K562 (cell line): ENCODE data around the gene BBC3. TPM values are rescaled to one million over a fixed set of nuclear protein-coding genes. Genes with fewer than 3 reads are reported as not detected.
A peak's percentile ranks its signal among the peaks of the same experiment; 100 is the strongest.

Source experiments
- CSDE1 ChIP-seq, 2 experiments: fragments of 450-650 bp; IDR thresholded peaks; 2 replicates each; pipeline ENCODE4 v1.6.1; 2016; ENCODE audit warnings: mild to moderate bottlenecking in 1 of 2
- ELF1 ChIP-seq: fragments of 200-800 bp; sonication (Bioruptor generic); IDR thresholded peaks from 2 replicates; pipeline ENCODE4 v1.6.1; 2016; ENCODE audit warnings: missing genetic modification characterization, missing compliant biosample characterization
- MAFK ChIP-seq: IDR thresholded peaks from 2 replicates; pipeline ENCODE4 v1.6.1; 2011; ENCODE audit warnings: low read length, improper control_type of control experiment
- MXI1 ChIP-seq: IDR thresholded peaks from 2 replicates; pipeline ENCODE4 v1.6.1; 2011; ENCODE audit warnings: low read depth, mild to moderate bottlenecking, improper control_type of control experiment, low read length
- POLR2B ChIP-seq: fragments of 450-650 bp; IDR thresholded peaks from 2 replicates; pipeline ENCODE4 v1.6.1; 2018; ENCODE audit warnings: low read depth; ENCODE audit not compliant: partially characterized antibody
- SRSF1 ChIP-seq: fragments of 200-400 bp; formaldehyde crosslinking; IDR thresholded peaks from 2 replicates; pipeline ENCODE4 v1.6.1; 2017; ENCODE audit warnings: mild to moderate bottlenecking, low read depth, low read length, moderate library complexity
- TAF1 ChIP-seq: IDR thresholded peaks from 2 replicates; pipeline ENCODE4 v1.6.1; 2011; ENCODE audit warnings: mild to moderate bottlenecking, low read length, moderate library complexity; ENCODE audit not compliant: insufficient read depth, control insufficient read depth, severe bottlenecking; ENCODE audit errors: extremely low read depth
- TSC22D4 ChIP-seq: fragments of 450-650 bp; IDR thresholded peaks from 2 replicates; pipeline ENCODE4 v1.6.1; 2016; ENCODE audit warnings: missing genetic modification characterization, missing biosample characterization, control low read depth
- VEZF1 ChIP-seq: fragments of 200-800 bp; sonication (Bioruptor generic); IDR thresholded peaks from 2 replicates; pipeline ENCODE4 v1.6.1; 2017; ENCODE audit warnings: missing genetic modification characterization, missing compliant biosample characterization
- ZNF395 ChIP-seq: fragments of 200-800 bp; sonication (Bioruptor generic); IDR thresholded peaks from 2 replicates; pipeline ENCODE4 v1.6.1; 2017; ENCODE audit warnings: missing genetic modification characterization, missing compliant biosample characterization
- polyA plus RNA-seq, 8 experiments: library from polyadenylated mRNA; depleted of rRNA in 4 of 8; stranded (reverse) in 5 of 8; unstranded in 3 of 8; fragments of >200 nt; fragmentation: Nextera tagmentation in 2 of 8; fragmentation: Illumina TruSeq in 1 of 8; extraction: Ambion mirVana in 2 of 8; extraction: Trizol in 1 of 8; gene quantifications; 2 replicates each; pipeline versions ENCODE4 v1.2.1 to v1.2.3, GENCODE V29; 2011 to 2014; ENCODE audit warnings: inconsistent platforms in 1 of 8, missing spikeins in 1 of 8
- total RNA-seq, 7 experiments: library from RNA; depleted of rRNA in 6 of 7; stranded (reverse); fragments of >200 nt in 6 of 7; fragmentation: Illumina TruSeq in 2 of 7; extraction: Trizol in 2 of 7; gene quantifications; 2 replicates each; pipeline versions ENCODE4 v1.2.1 to v1.2.3, GENCODE V29; 2011 to 2021; ENCODE audit warnings: low replicate concordance in 1 of 7
- TF ChIP-seq, protein P1 (sequence below), 2 experiments: fragments of 450-650 bp in 1 of 2; sonication (generic) in 1 of 2; formaldehyde crosslinking in 1 of 2; IDR thresholded peaks in 1 of 2; conservative IDR thresholded peaks in 1 of 2; 2 replicates each; pipeline versions ENCODE4 v1.6.1 to v1.8.1; 2016 to 2023; ENCODE audit warnings: mild to moderate bottlenecking in 2 of 2, moderate library complexity in 2 of 2, inconsistent platforms in 1 of 2, missing genetic modification reagents in 1 of 2
- TF ChIP-seq, protein P2 (sequence below): sonication (generic); formaldehyde crosslinking; IDR thresholded peaks from 2 replicates; pipeline ENCODE4 v1.8.1; 2023; ENCODE audit warnings: missing genetic modification reagents, mild to moderate bottlenecking, borderline replicate concordance

Gene BBC3
- total and polyA plus RNA-seq, 9 of the 15 experiments (the other 6 are each of a cell fraction or from before 2014, with no cell fraction given), result 0.15 to 30.7 (median 4.8) TPM

DNA sequence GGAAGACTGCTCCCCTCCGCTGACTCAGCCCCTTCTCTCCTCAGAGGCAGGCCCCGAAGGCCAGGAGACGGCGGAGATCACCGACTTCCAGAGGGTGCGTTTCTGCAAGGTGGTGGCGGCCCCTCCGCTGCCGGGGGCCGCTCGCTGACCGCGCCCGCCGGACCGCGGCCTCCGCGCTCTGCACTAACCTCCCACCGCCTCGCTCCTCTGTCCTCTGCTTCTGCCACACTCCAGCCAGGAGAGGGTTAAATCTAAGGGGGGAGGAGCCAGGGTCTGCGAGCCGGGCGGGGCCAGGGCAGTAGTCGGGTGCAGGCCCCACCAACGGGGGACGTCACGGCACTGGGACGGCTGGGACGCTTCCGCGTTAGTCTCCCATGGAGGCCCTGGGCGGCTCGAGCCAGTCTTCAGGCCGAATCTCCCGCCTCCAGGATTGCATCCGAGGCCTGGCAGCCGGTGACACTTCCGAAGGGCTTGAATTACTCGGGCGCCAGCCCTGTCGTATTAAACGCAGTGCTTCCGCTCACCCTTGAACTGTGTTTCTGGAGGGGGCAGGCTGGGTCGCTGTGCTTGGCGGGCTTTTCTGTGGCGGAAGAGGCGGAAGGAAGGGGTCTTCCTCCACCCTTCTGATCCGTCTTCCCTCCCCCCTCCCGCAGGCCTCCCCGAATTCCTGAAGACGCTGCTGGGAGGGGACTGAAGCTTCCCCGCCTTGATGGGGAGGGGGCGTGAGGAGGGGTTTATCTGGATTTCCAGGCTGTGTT lies 42.5 kb upstream of the BBC3 start (continued):
- TF ChIP-seq ZNF395 (CRISPR knock-in tag), result peak; percentile 78; the same call in 1 of the 2 replicates
- peak; percentile 57 for TF ChIP-seq MAFK
- peak; percentile 93 for TF ChIP-seq ELF1 (tag)
- no peak for TF ChIP-seq SRSF1
- TF ChIP-seq, protein P1, sequence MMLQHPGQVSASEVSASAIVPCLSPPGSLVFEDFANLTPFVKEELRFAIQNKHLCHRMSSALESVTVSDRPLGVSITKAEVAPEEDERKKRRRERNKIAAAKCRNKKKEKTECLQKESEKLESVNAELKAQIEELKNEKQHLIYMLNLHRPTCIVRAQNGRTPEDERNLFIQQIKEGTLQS (IDR thresholded peaks at IDR 0.05), result peak; percentile 37; the same call in 1 of the 2 replicates
- TF ChIP-seq, protein P1 (CRISPR knock-in tag; conservative IDR thresholded peaks at IDR 0.05), result no peak
- TF ChIP-seq VEZF1 (CRISPR knock-in tag), result peak; percentile 93
- TF ChIP-seq TSC22D4 (tag), result no peak
- TF ChIP-seq TAF1, result peak; percentile 96
- TF ChIP-seq, protein P2, sequence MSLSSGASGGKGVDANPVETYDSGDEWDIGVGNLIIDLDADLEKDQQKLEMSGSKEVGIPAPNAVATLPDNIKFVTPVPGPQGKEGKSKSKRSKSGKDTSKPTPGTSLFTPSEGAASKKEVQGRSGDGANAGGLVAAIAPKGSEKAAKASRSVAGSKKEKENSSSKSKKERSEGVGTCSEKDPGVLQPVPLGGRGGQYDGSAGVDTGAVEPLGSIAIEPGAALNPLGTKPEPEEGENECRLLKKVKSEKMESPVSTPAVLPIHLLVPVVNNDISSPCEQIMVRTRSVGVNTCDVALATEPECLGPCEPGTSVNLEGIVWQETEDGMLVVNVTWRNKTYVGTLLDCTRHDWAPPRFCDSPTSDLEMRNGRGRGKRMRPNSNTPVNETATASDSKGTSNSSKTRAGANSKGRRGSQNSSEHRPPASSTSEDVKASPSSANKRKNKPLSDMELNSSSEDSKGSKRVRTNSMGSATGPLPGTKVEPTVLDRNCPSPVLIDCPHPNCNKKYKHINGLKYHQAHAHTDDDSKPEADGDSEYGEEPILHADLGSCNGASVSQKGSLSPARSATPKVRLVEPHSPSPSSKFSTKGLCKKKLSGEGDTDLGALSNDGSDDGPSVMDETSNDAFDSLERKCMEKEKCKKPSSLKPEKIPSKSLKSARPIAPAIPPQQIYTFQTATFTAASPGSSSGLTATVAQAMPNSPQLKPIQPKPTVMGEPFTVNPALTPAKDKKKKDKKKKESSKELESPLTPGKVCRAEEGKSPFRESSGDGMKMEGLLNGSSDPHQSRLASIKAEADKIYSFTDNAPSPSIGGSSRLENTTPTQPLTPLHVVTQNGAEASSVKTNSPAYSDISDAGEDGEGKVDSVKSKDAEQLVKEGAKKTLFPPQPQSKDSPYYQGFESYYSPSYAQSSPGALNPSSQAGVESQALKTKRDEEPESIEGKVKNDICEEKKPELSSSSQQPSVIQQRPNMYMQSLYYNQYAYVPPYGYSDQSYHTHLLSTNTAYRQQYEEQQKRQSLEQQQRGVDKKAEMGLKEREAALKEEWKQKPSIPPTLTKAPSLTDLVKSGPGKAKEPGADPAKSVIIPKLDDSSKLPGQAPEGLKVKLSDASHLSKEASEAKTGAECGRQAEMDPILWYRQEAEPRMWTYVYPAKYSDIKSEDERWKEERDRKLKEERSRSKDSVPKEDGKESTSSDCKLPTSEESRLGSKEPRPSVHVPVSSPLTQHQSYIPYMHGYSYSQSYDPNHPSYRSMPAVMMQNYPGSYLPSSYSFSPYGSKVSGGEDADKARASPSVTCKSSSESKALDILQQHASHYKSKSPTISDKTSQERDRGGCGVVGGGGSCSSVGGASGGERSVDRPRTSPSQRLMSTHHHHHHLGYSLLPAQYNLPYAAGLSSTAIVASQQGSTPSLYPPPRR, result 0 out of 2 replicates have a peak, but pooled peaks have one; percentile 13
- peak; percentile 13 for TF ChIP-seq POLR2B
- 0 out of 2 replicates have a peak, but pooled peaks have one; percentile 27 for TF ChIP-seq MXI1
- TF ChIP-seq CSDE1 (IDR thresholded peaks at IDR 0.05), result peak in 1 of 2 experiments; percentile 52; a peak in 1 of 4 replicates
